NAMALWA (cell line): Measurements from ENCODE around the gene FFAR4.
"Not testable (repeated sequence)": the region's sequence is repeated elsewhere in the genome, so short reads cannot be mapped to it uniquely, and the experiment has no call there.

Experiments used
- DNase-seq: peaks from one replicate; pipeline ENCODE4 v3.0.0-alpha.2; 2015; ENCODE audit warnings: low spot score

Gene FFAR4

GRCh38 chr10:93566435-93567276 lies at the start of gene FFAR4:
Gene FFAR4 (plus strand): TSS chr10:93566665. CDS start chr10:93566721, 56 bp downstream.
- no peak for DNase-seq

- no peak for DNase-seq
Measured at GRCh38 chr10:93518531-93518930, 47.9 kb upstream of the FFAR4 start.

GRCh38 chr10:93535293-93535692 lies 31.2 kb upstream of the FFAR4 start:
- no peak for DNase-seq

GRCh38 chr10:93540871-93541270 lies 25.6 kb upstream of the FFAR4 start:
- not testable (repeated sequence) for DNase-seq

- peak; percentile 24 for DNase-seq
Measured at GRCh38 chr10:93541402-93542357, 24.8 kb upstream of the FFAR4 start.

- DNase-seq, result no peak
Measured at GRCh38 chr10:93542358-93542791, 24.1 kb upstream of the FFAR4 start.

GRCh38 chr10:93546995-93547394 lies 19.5 kb upstream of the FFAR4 start:
- not testable (repeated sequence) for DNase-seq

GRCh38 chr10:93547522-93547921 lies 18.9 kb upstream of the FFAR4 start:
- DNase-seq, result no peak

- DNase-seq, result no peak
Measured at GRCh38 chr10:93548376-93549071, 17.9 kb upstream of the FFAR4 start.

- DNase-seq, result no peak
Measured at GRCh38 chr10:93550606-93551005, 15.9 kb upstream of the FFAR4 start.

- DNase-seq, result no peak
Measured at GRCh38 chr10:93552780-93553179, 13.7 kb upstream of the FFAR4 start.

GRCh38 chr10:93553482-93554315 lies 12.8 kb upstream of the FFAR4 start:
- no peak for DNase-seq

- no peak for DNase-seq
Measured at GRCh38 chr10:93554316-93554663, 12.2 kb upstream of the FFAR4 start.

GRCh38 chr10:93554760-93555432 lies 11.6 kb upstream of the FFAR4 start:
- DNase-seq, result peak; percentile 72

GRCh38 chr10:93559490-93559889 lies 7.0 kb upstream of the FFAR4 start:
- DNase-seq, result no peak

GRCh38 chr10:93560541-93560940 lies 5.9 kb upstream of the FFAR4 start:
- no peak for DNase-seq

GRCh38 chr10:93565446-93565845 lies 1.0 kb upstream of the FFAR4 start:
- no peak for DNase-seq

- no peak for DNase-seq
Measured at GRCh38 chr10:93567277-93568104, 1.0 kb downstream of the FFAR4 start.

- DNase-seq, result no peak
Measured at GRCh38 chr10:93568105-93568390, 1.6 kb downstream of the FFAR4 start.

GRCh38 chr10:93570383-93570782 lies 3.9 kb downstream of the FFAR4 start:
- no peak for DNase-seq
